ENCODE data around the gene C16orf46. TPM values are rescaled to one million over a fixed set of nuclear protein-coding genes. Genes with fewer than 3 reads are reported as not detected.

The C16orf46 gene
- total RNA-seq, 1 experiment from 2014 or later, result 1.7 TPM

- H2AFZ ChIP-seq (ENCODE audit: low read depth, low read length, poor library complexity, severe bottlenecking), result no peak overlapping the region
- DNase-seq (ENCODE audit: low read depth, low spot score) (no peak), ATAC-seq (no peak)
- H3K79me2 ChIP-seq (ENCODE audit: insufficient read depth, low read length), result peaks cover 41% of the 10 kb centered on the region
- ChIA-PET RAD21 (ENCODE audit: low non-redundant PET in 1 of 2, low total read pairs in 2 of 2, uncharacterized antibody in 2 of 2, unreplicated experiment in 2 of 2) (no interaction called here), CTCF (no interaction called here), POLR2A (no interaction called here)
- H3K9me3 ChIP-seq (ENCODE audit: control insufficient read depth in 1 of 2, insufficient read depth in 1 of 2, low read depth in 1 of 2, low read length in 2 of 2), result no peaks in the 10 kb centered on the region
- H3K4me2 ChIP-seq (ENCODE audit: low read length), result no peak overlapping the region
- peaks cover 40% of the 10 kb centered on the region in 2 experiments; a peak in 3 of 4 replicates for H3K36me3 ChIP-seq (ENCODE audit: control insufficient read depth in 1 of 2, insufficient read depth in 2 of 2, low read length in 2 of 2)
- H3K4me1 ChIP-seq (ENCODE audit: control insufficient read depth in 1 of 2, insufficient read depth in 2 of 2, low read length in 2 of 2), result peaks cover 5 to 7% of the 10 kb centered on the region in 2 experiments; a peak in 3 of 4 replicates
- intact Hi-C loops (cut with micrococcal nuclease), result loop anchor here (1.0 kb wide), 1 partner anchor 100 kb away; no protein-coding TSS in a partner anchor
- H4K20me1 ChIP-seq (ENCODE audit: insufficient read depth), result no peaks in the 10 kb centered on the region
- BruUV-seq (replicated peaks), result no TSS peak
- H3K9me2 ChIP-seq (ENCODE audit: insufficient read depth), result no peaks in the 10 kb centered on the region
- H3K27ac ChIP-seq (ENCODE audit: low read depth, low read length), result no peak overlapping the region
- no peaks in the 10 kb centered on the region for H3K27me3 ChIP-seq (ENCODE audit: insufficient read depth, low read length)
- TF ChIP-seq FOSL1 (IDR thresholded peaks at IDR 0.05; ENCODE audit: low read depth) (no peak), SP1 (IDR thresholded peaks at IDR 0.05; ENCODE audit: low read depth) (no peak), ELF1 (IDR thresholded peaks at IDR 0.05; ENCODE audit: borderline replicate concordance, low read depth) (no peak), ZFX (IDR thresholded peaks at IDR 0.05) (no peak), ZNF274 (IDR thresholded peaks at IDR 0.05; ENCODE audit: low read depth, low read length) (no peak), YY1 (IDR thresholded peaks at IDR 0.05; ENCODE audit: extremely low read depth, insufficient replicate concordance, low read depth, low read length) (no peak), REST (IDR thresholded peaks at IDR 0.05; ENCODE audit: low read depth) (no peak), EGR1 (IDR thresholded peaks at IDR 0.05; ENCODE audit: low read depth) (no peak), CTCF (IDR thresholded peaks at IDR 0.05 in 2 of 3, conservative IDR thresholded peaks at IDR 0.05 in 1 of 3; ENCODE audit: borderline replicate concordance in 1 of 3, insufficient read depth in 1 of 3, low read depth in 2 of 3, low read length in 2 of 3) (no peak), SIN3A (IDR thresholded peaks at IDR 0.05; ENCODE audit: low read depth) (no peak), SRF (IDR thresholded peaks at IDR 0.05; ENCODE audit: low read depth) (no peak), ATF3 (IDR thresholded peaks at IDR 0.05) (no peak), EZH2 (IDR thresholded peaks at IDR 0.05) (no peak), RAD21 (IDR thresholded peaks at IDR 0.05; ENCODE audit: low read depth) (no peak), CEBPB (IDR thresholded peaks at IDR 0.05; ENCODE audit: low read depth) (no peak), ZBTB33 (IDR thresholded peaks at IDR 0.05; ENCODE audit: extremely low read depth, insufficient replicate concordance, low read length) (no peak), TCF7L2 (IDR thresholded peaks at IDR 0.05; ENCODE audit: borderline replicate concordance, extremely low read depth, insufficient read depth, insufficient read length) (no peak), EZH2phosphoT487 (IDR thresholded peaks at IDR 0.05; ENCODE audit: borderline replicate concordance) (no peak), JUND (IDR thresholded peaks at IDR 0.05) (no peak)
- H3K4me3 ChIP-seq (replicated peaks in 1 of 2; ENCODE audit: low read depth in 1 of 2, low read length in 2 of 2), result no peak overlapping the region
- H3K9ac ChIP-seq (ENCODE audit: low read length), result no peak overlapping the region
Observed at GRCh38 chr16:81041696-81042095, 35.3 kb downstream of the C16orf46 start.
